ENCODE measurements around the gene DLGAP1. TPM values are rescaled to one million over a fixed set of nuclear protein-coding genes. Genes with fewer than 3 reads are reported as not detected.

The DLGAP1 gene
- total RNA-seq, 1 experiment from 2014 or later = 27.5 TPM

DNA sequence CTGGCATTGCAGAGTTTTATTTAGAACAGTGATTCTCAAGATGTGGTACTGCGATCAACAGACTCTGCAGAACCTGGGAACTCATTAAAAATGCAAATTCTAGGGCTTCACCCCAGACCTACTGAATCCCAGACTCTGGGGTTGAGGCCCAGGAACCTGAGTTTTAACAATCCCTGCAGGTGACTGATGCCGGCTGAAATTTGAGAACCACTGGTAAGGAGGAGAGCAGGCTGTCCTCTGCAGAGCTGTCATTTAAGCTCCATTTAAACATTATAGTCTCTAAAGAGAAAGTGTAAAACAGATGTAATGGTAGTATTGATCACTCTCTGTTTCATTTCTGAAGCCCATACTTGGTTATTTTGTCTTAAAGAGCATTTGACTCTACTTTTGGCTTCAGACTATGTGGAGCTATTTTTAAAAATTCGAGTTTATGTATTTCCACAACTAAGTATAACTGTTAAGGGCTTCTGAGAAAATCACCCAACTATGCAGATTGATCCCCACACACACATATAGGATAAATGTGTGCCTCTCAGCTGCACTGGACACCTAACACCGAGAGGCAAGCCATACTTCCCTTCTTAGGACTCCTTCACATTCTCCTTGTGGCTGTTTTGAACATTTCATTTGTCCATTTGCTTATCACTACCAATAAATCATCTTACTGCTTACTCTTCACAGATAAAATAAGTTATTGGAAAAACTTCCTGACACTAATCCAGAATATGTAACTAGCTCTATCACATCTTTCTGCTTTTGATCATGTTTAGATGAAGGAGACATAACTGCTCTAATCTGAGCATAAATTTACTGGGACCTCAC is 487.5 kb downstream of the DLGAP1 start:
- in situ Hi-C loops (cut with HindIII; ENCODE audit: low pct_unique_long_range_greater_than_20kb, low sequenced_read_pairs) = no loop called here
- DNase-seq (ENCODE audit: low read depth, low spot score) = no peak

DNA sequence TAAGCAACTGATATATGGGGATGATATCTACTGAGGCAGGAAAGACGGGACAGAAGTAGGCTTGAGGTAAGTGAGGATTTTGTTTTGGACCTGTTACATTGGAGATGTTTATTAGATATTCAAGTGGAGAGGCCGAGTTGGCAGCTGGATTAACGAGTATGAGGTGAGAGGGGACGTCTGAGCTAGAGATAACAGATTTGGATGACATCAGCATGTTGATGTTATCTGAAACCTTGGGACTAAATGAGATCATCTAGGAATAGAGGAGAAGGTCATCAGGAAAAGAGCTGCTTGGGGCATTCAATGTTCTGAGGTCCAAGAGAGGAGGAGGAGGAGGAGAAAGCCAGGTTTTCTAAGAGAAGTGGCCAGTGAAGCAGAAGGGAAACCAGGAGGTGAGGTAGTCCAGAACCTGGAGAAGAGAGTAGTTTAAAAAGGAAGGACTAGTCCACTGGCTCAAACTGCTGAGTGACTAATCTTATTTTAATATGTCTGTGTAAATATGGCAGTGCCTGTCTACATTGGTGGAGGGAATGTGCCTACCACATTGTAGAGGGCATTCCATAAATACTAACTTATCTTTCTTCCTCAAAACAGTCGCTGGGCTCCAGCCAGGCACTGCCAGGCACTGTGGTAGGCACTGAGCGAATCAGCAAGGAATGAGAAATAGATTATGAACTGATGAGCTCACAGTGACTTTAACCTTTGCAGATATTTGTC is 488.3 kb downstream of the DLGAP1 start:
- in situ Hi-C loops (cut with HindIII; ENCODE audit: low pct_unique_long_range_greater_than_20kb, low sequenced_read_pairs) = no loop called here
- no peak for DNase-seq (ENCODE audit: low read depth, low spot score)

DNA sequence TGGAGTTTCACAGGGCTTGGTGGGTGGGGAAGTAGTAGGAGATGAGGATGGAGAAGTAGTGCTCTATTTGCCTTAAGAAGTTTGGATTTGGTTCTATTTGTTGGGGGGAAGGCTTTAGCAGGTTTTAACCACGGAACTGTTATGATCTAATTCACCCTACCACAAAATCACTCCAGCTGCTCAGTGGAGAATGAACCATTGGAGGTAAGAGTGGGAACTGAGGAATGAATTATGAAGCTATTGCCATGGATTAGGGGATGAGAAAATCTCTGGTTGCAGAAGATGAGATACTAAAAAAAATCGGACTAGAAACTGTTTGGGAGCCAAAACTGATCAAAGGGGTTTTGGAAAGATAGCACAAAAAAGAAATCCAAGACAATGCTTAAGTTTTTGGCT is 488.9 kb downstream of the DLGAP1 start:
- in situ Hi-C loops (cut with HindIII; ENCODE audit: low pct_unique_long_range_greater_than_20kb, low sequenced_read_pairs) = no loop called here
- no peak for DNase-seq (ENCODE audit: low read depth, low spot score)

DNA sequence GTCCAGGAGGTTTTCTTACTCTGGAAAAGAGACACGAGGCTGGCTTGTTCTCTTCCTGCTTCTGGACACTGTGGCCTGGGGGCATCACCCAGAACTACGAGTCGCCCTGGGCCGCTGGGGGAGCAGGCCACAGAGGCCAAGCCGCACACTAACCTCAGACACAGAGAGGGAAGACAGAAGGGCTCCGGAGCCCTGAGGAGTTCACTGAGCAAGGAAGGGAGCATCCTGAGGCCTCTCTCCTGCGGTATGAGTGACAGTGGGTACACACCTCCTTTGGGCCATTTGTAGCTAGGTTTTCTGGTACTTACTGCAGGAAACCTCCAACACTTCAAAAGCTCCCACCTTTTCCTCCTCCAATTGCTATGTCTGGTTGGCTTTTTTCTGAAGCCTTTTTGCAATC is 494.1 kb downstream of the DLGAP1 start:
- DNase-seq (ENCODE audit: low read depth, low spot score) = no peak
- in situ Hi-C loops (cut with HindIII; ENCODE audit: low pct_unique_long_range_greater_than_20kb, low sequenced_read_pairs) = no loop called here

DNA sequence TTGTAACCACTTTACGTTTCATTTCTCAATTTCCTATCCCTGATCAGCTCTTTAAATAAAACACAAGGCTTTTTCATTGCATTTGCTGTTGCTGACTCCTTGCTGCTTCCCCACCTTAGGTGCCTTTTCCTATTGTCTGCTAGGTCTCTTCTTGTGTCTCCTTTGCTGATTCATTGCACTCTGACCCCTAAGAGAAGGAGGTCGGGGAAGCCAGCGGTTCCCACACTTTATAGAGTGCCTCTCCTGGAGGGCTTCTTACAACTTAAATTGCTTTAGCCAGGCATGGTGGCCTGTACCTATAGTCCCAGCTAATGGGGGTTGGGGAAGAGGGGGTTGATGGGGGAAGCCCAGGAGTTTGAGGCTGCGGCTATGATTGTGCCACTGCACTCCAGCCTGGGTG is 495.0 kb downstream of the DLGAP1 start:
- in situ Hi-C loops (cut with HindIII; ENCODE audit: low pct_unique_long_range_greater_than_20kb, low sequenced_read_pairs) = no loop called here
- DNase-seq (ENCODE audit: low read depth, low spot score) = no peak

DNA sequence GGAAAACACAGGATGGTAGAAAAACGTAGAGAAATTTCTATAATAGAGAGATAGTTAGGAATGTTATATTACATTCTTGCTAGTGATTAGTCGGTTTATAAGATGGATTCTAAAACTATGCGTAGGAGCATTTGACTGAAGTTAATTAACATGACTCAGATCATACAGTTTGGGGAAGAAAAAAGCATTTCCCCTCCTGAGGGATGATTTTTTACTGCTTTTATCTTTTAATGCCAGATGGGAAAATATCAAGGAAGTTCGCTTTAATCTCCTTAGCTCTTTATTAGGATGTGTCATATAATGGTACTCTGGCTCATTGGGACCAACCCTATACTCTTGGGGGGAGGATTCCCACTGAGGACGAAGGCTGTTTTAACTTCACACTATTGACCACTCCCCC is 503.1 kb downstream of the DLGAP1 start:
- in situ Hi-C loops (cut with HindIII; ENCODE audit: low pct_unique_long_range_greater_than_20kb, low sequenced_read_pairs) = no loop called here
- DNase-seq (ENCODE audit: low read depth, low spot score) = no peak

DNA sequence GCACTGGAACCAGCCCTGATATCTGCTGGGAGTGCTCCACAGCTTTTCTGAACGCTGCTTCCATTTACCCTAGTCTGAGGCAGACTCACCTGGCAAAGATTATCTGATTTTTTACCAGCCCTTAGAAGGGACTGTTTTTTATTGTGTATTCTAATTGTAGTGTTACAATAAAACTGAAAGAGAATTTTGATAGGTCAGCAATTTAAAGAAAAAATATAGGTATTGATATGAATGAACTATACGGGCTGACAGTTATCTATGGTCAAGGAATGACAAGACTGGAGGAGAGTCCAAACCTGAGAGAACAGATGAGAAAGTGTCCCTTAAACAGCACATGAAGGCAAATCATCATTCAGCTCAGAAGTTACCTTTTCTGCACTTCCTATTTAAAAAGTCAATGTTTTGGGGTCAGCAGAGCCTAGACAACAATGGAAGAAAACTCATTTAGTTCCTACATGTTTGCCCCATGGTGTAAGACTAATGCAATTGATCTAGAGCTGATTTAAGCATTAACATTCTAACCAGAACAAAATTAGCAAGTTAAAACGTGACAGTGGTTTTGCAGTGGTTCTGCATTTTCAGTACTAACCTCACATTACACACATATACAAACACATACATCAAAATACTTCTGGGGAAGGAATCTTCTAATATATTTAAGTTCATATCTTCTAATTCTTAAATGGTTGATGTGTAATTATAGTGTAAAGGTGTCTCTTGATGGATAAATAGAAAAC is 504.3 kb downstream of the DLGAP1 start:
- in situ Hi-C loops (cut with HindIII; ENCODE audit: low pct_unique_long_range_greater_than_20kb, low sequenced_read_pairs) = no loop called here
- DNase-seq (ENCODE audit: low read depth, low spot score) = no peak

DNA sequence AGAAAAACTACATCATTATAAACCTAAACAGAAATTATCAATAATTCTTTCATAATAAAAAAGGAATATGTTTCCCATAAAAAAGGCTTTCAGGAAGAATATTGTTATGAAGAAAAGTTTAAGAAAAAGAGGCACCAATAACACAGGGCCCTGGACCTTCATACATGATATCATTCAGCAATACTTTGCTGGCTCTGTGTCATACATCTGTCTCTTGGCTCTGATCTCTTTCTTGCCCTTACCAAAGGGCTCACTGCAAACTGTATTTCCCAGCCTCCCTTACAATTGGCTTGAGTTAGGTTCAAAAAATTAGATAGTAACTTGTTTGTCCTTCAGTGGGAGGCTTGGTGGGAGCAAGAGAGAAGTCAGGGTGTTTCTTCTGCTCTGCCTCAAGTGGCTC is 506.1 kb downstream of the DLGAP1 start:
- no peak for DNase-seq (ENCODE audit: low read depth, low spot score)
- in situ Hi-C loops (cut with HindIII; ENCODE audit: low pct_unique_long_range_greater_than_20kb, low sequenced_read_pairs) = no loop called here

DNA sequence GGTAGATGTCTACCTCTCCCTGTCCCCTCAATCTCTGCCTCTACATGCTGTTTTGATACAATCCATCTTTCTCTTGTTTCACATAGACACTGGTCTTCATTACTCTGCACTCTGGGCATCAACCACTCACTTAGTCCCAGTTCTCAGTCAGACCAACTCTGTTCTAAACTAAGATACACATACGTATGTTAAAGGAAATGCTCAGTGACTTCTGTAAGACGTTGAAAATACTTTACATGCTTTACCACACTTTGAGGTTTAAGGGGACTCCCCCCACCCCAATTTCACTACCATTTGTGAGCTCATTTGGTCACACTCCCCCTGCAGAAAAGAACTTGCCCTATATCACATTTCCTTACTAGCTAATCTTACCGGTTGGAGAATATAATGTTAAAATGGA is 507.7 kb downstream of the DLGAP1 start:
- DNase-seq (ENCODE audit: low read depth, low spot score) = no peak
- in situ Hi-C loops (cut with HindIII; ENCODE audit: low pct_unique_long_range_greater_than_20kb, low sequenced_read_pairs) = no loop called here

DNA sequence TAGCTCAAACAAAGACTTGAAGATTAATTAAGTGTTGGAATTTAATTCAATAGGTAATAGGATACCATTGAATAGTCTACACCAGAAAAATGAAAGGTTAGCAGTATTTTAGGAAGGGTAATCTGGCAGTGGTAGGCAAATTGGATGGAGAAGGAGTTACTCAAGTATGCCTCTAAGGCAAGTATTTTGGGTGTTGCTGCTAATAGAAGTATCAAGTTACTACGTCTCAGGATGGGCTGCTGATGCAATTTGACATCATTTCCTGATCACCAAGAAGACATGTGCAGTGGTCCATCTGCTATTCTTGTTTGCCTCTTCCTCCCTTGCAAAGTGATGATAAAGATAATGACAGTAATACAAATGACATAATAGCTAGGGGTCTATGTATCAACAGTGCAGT is 519.8 kb downstream of the DLGAP1 start:
- in situ Hi-C loops (cut with HindIII; ENCODE audit: low pct_unique_long_range_greater_than_20kb, low sequenced_read_pairs) = no loop called here
- DNase-seq (ENCODE audit: low read depth, low spot score) = no peak

DNA sequence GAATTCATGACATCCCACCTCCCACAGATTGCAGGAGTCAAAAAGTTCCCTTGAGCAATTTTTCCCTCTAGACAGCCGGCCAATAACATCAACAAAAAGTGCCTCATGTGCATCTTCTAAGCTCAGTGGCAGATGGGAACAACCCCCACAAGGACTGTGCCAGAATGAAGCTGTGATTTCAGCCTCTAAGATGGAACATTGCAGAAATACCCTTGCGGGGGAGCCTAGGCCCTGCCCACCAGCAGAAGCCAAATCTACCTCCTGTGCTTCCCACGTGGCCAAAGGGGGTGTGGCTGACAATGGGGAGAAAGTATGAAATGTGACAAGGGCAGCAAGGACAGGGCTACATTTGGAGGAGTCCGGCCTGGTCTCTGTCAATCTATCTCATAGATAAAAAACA is 522.8 kb downstream of the DLGAP1 start:
- in situ Hi-C loops (cut with HindIII; ENCODE audit: low pct_unique_long_range_greater_than_20kb, low sequenced_read_pairs) = no loop called here
- no peak for DNase-seq (ENCODE audit: low read depth, low spot score)

DNA sequence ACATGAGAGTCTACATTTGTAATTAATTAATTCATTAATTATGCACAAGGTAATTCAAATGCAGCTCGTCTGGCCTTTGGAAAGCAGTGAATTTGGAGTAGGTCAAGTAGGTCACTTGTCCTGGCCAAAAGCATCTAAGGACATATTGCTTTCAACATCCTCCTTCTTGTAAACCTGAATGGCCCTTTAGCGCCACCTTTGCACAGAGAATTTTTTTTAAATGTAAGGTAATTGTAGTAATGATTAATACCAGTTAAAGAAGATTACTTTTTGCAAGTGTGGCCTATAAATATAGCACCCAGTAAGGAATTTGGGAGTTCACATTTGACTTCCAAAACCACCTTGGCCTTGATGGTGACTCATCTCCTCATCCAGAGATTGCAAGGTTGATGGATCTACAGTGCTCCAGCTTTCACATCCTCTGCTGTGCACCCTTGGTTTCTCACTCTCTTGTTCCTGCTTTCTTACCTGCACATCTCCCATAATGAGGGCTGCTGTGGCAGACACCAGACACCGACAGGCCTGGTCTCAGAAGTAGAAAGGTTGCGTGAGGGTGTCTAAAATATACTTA is 523.5 kb downstream of the DLGAP1 start:
- in situ Hi-C loops (cut with HindIII; ENCODE audit: low pct_unique_long_range_greater_than_20kb, low sequenced_read_pairs) = no loop called here
- DNase-seq (ENCODE audit: low read depth, low spot score) = no peak

DNA sequence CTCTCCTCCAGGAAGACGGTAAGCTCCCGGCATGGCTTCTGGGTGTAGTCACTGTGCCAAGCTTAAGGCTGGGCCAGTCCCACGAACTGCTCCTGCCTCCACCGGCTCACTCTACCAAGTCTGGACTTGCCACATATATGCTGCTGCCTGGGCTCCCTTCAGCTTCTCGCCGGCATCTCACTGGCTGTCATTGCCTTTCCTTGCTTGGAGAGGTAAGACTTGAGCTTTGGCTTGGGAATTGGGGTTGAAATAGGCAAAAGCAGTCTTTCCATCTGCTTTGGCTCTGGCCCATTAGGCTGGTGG is 524.1 kb downstream of the DLGAP1 start:
- no peak for DNase-seq (ENCODE audit: low read depth, low spot score)

DNA sequence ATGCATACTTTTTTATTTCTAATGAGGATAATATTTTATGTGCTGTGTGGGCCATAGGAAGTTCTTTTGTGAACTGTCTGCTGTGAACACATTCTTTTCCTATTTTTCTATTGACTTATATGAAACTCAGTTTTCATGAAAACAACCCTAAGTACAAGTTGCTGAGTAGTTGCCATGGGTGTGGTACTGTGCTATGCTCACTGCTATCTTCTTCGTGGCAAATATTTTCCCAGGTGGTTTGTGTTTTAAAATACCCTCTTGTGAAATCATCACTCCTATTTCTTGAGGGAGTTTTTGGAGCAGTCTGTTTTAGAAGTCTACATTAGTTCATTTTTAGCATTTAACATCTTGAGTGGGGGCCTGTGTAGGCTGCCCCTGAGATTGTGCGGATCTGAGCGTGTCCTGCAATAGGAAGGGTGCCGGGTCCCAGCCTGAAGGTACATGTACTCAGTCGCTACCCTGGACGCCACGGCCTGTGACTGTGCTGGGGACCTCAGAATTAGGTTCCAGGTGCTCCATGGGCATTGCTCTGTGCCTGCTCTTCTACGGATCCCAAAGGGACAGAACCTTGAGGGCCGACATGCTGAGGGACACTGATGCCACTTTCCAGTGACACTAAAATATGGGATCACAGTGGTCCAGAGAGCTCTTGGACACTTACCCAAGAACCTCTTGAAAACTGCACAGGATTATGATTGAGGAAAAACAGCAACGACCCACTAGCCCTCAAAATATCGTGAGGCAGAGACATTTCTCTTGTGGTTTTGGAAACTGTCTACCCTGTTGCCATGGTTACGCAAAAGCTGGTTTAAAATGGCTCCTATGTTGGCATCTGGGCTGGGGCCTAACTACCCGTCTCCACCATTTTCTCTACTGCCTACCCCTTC is 524.7 kb downstream of the DLGAP1 start:
- in situ Hi-C loops (cut with HindIII; ENCODE audit: low pct_unique_long_range_greater_than_20kb, low sequenced_read_pairs) = no loop called here

More for the DNA sequence above, 524.1 kb downstream of the DLGAP1 start:
- in situ Hi-C loops (cut with HindIII; ENCODE audit: low pct_unique_long_range_greater_than_20kb, low sequenced_read_pairs) = no loop called here

DNA sequence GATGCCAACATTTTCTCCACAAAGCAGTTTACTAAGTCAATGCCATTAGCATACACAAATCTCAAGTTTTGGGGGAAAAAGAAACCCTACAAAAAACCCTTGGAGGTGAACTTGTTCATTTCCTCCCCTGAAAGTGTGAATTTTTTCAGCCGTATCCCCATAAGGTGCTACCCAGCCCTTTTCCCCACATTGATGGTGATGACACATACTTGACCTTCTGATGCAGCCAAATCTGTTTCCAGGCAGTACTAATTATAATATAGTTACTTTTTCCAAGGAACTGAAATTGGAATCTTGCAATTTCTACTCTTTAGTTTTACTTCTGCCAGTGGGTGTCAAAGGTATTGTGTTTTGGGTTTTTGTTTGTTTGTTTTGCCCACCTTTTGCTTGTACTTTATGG is 530.7 kb downstream of the DLGAP1 start:
- DNase-seq (ENCODE audit: low read depth, low spot score) = no peak
- in situ Hi-C loops (cut with HindIII; ENCODE audit: low pct_unique_long_range_greater_than_20kb, low sequenced_read_pairs) = no loop called here

More for the DNA sequence above, 524.7 kb downstream of the DLGAP1 start:
- no peak for DNase-seq (ENCODE audit: low read depth, low spot score)

DNA sequence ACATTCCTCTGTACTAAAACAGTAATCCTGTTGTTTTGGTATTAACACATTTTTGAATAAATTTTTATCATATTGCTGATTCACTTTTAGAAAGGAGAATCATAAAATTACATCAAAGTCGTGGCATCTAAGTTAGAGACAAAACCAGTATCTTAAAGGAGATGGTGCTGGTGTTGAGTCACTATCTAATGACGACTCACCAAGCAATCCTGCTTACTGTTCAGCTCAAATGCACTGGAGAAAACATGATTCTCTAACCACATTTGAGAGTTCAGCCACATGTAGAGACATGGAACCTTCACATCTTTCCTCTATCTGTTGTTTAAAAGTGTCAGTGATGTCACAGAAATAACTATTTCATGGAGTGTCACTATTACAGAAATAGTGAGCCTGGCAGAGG is 531.4 kb downstream of the DLGAP1 start:
- in situ Hi-C loops (cut with HindIII; ENCODE audit: low pct_unique_long_range_greater_than_20kb, low sequenced_read_pairs) = no loop called here
- DNase-seq (ENCODE audit: low read depth, low spot score) = no peak

DNA sequence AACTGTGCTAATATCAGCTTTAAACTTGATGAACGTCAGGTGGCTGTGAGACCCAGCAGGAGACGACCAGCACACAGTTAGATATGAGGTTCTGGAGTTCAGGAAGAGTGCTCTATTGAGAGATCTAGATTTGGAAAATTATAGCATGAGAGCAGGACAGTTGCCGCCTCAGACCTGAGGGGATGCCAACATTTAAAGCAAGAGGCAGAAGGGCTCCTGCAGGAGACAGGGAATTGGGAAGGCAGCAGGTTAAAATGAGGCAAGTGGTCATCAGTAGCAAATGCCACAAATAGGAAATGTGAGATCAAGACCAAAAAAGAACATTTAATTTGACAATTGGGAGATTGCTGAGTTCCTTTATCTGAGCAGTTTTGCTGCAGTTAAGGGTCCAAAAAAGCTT is 533.3 kb downstream of the DLGAP1 start:
- in situ Hi-C loops (cut with HindIII; ENCODE audit: low pct_unique_long_range_greater_than_20kb, low sequenced_read_pairs) = no loop called here
- DNase-seq (ENCODE audit: low read depth, low spot score) = no peak

Measured in SK-MEL-5 (cell line).